ENCODE results near the gene SH3TC1. TPM values are rescaled to one million over a fixed set of nuclear protein-coding genes. Genes with fewer than 3 reads are reported as not detected.

Gene SH3TC1
- total RNA-seq, 6 donors from 2014 or later = 34.1 to 193 (median 81.4) TPM

DNA sequence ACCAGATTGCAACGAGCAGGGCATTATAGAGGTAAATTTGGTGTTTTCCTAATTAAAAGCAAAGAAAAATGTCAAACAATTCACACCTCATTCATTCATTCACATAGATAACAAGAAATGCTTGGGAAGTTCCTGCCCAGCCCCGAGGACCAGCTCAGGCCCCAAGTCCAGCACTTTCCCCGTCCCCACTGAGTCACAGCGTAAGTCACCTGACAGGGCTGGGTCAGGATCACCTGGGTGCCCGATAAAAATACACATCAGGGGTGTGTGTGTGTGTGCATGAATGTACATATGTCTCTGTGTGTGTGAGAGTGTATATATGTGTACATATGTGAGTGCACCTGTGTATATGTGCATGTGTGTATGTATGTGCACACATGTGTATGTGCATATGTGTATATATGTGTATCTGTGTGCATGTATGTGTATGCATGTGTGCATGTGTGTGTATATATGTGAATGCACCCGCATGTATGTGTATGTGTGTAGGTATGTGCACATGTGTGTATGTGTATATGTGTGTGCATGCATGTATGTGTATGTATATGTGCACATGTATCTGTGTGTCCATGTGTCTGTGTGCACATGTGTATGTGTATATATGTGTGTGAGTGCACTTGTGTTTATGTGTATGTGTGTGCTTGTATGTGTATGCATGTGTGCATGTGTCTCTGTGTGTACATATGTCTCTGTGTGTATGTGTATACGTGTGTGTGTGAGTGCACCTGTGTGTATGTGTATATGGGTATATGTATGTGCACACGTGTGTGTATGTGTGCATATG is 18.6 kb upstream of the SH3TC1 start:
- Histone ChIP-seq H3K4me3 (no peak overlapping the region), H3K4me1 (peaks cover 24 to 41% (median 26%) of the 10 kb centered on the region in 4 donors), H3K27ac (no peak overlapping the region), H3K36me3 (no peaks in the 10 kb centered on the region), H3K27me3 (no peaks in the 10 kb centered on the region), H3K9me3 (no peaks in the 10 kb centered on the region)
- DNase-seq = no peak
- TF ChIP-seq EP300 (IDR thresholded peaks at IDR 0.05) (no peak), POLR2A (IDR thresholded peaks at IDR 0.05) (no peak), POLR2AphosphoS5 (IDR thresholded peaks at IDR 0.05) (no peak), CTCF (IDR thresholded peaks at IDR 0.05) (no peak)
- ATAC-seq (ENCODE audit: low FRiP score in 2 of 2) = no peak
- WGBS, 2 donors = 80 to 86% methylated on average over 8 of the region's 8 CpGs

DNA sequence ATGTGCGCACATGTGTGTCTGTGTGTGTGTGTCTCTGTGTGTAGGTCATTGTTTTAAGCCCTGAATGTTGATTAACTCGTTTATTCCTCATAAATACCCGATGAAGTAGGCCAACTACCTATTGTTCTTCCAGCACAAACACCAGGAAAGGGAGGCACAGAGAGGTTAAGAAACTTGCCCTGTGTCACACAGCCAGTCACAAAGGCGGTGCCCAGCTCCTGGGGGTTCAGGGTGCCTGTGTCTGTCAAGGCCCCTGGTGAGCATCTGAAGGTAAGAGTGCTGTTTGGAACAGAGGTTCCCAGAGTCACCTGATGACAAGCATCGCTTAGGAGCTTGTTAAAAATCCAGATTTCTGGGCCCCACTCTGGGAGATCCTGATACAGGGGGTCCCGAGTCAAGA is 18.0 kb upstream of the SH3TC1 start:
- Histone ChIP-seq H3K4me1 (peaks cover 24 to 41% (median 26%) of the 10 kb centered on the region in 4 donors), H3K4me3 (no peak overlapping the region), H3K27me3 (no peaks in the 10 kb centered on the region), H3K36me3 (no peaks in the 10 kb centered on the region), H3K27ac (no peak overlapping the region), H3K9me3 (no peaks in the 10 kb centered on the region)
- WGBS, 2 donors = 79 to 95% methylated on average over 6 of the region's 6 CpGs
- TF ChIP-seq CTCF (IDR thresholded peaks at IDR 0.05) (no peak), POLR2A (IDR thresholded peaks at IDR 0.05) (no peak), EP300 (IDR thresholded peaks at IDR 0.05) (no peak), POLR2AphosphoS5 (IDR thresholded peaks at IDR 0.05) (no peak)
- DNase-seq = no peak
- no peak for ATAC-seq (ENCODE audit: low FRiP score in 2 of 2)

DNA sequence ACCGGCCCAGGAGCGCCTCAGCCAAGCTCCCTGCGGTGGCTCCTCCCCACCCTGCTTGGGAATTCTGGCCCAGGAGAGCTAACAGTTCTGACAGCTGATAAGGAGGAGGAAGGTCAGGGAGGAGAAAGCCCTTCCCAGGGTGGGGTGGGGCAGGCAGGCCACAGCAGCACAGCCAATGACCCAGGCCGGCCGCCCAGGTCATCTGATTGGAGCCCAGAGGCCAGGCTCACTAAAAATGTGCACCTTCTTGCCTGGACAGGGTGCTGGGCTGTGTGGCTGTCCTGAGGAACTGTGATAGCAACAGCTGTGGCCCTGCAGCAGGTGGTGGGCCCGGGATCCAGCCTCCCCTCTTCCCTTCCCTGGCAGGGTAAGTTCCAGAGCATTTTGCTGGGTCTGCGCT is 17.2 kb upstream of the SH3TC1 start:
- peak; percentile 66 to 72 for DNase-seq
- H3K9me3 ChIP-seq = no peaks in the 10 kb centered on the region
- peak in 1 of 2 donors; percentile 32 for ATAC-seq (ENCODE audit: low FRiP score in 2 of 2)
- H3K36me3 ChIP-seq = no peaks in the 10 kb centered on the region
- no peak overlapping the region for H3K4me3 ChIP-seq
- H3K27me3 ChIP-seq = no peaks in the 10 kb centered on the region
- TF ChIP-seq EP300 (IDR thresholded peaks at IDR 0.05) (no peak), POLR2AphosphoS5 (IDR thresholded peaks at IDR 0.05) (no peak), POLR2A (IDR thresholded peaks at IDR 0.05) (no peak), CTCF (IDR thresholded peaks at IDR 0.05) (no peak)
- H3K27ac ChIP-seq = no peak overlapping the region
- 39 to 54% methylated on average over 3 to 7 of the region's 7 CpGs for WGBS, 2 donors
- H3K4me1 ChIP-seq = peaks cover 24 to 36% (median 25%) of the 10 kb centered on the region in 4 donors

- TF ChIP-seq EP300 (IDR thresholded peaks at IDR 0.05) = no peak
- TF ChIP-seq POLR2AphosphoS5 (IDR thresholded peaks at IDR 0.05) = no peak
- TF ChIP-seq POLR2A (IDR thresholded peaks at IDR 0.05) = no peak
- TF ChIP-seq CTCF (IDR thresholded peaks at IDR 0.05) = no peak
- 82 to 90% methylated on average over 2 to 11 of the region's 11 CpGs for WGBS, 2 donors
- Histone ChIP-seq H3K27ac (peak overlapping the region in 1 of 4 donors; percentile 43), H3K4me3 (no peak overlapping the region), H3K9me3 (no peaks in the 10 kb centered on the region), H3K27me3 (no peaks in the 10 kb centered on the region), H3K4me1 (peaks cover 20 to 32% (median 24%) of the 10 kb centered on the region in 4 donors), H3K36me3 (no peaks in the 10 kb centered on the region)
- DNase-seq (peak in 1 of 2 donors; percentile 55), ATAC-seq (ENCODE audit: low FRiP score in 2 of 2) (no peak)
These were observed 16.8 kb upstream of the SH3TC1 start for GRCh38 chr4:8182294-8182693.
